GM12878 (cell line): Measurements from ENCODE around the gene ANTKMT. TPM values are rescaled to one million over a fixed set of nuclear protein-coding genes. Genes with fewer than 3 reads are reported as not detected.

Experiments used
- ATAC-seq: fragments of 200-7000 bp; cut with Tn5 transposase; 3 replicates; pipeline ENCODE4 v1.9.1; 2020; ENCODE audit warnings: mild to moderate bottlenecking, moderate library complexity
- BruUV-seq: library from RNA; stranded (reverse); fragments of 400-500 nt; replicated peaks from 2 replicates; lab custom pipeline; 2021; lab: Mats Ljungman, UMichigan
- CTCF ChIA-PET: fragments of 300-600 bp; sonication (Branson Sonifier 250); formaldehyde crosslinking; extraction: SDS; loops from one replicate; lab custom pipeline; 2021; ENCODE audit warnings: inconsistent platforms; lab: Yijun Ruan, JAX
- POLR2A ChIA-PET: fragments of 350-600 bp; formaldehyde crosslinking; extraction: SDS; loops from one replicate; lab custom pipeline; 2021; ENCODE audit warnings: inconsistent platforms; lab: Charles Lee
- RAD21 ChIA-PET: fragments of 300-600 bp; sonication (Branson Sonifier 250); formaldehyde crosslinking; loops from one replicate; lab custom pipeline; 2023; ENCODE audit warnings: antibody characterized with exemption; ENCODE audit not compliant: unreplicated experiment; lab: Charles Lee
- SMC1A ChIA-PET: fragments of 300-600 bp; sonication (Branson Sonifier 250); formaldehyde crosslinking; loops from one replicate; lab custom pipeline; 2023; ENCODE audit not compliant: unreplicated experiment, uncharacterized antibody; lab: Charles Lee
- DNase-seq: peaks from one replicate; pipeline ENCODE4 v3.0.0-alpha.2; 2011; ENCODE audit warnings: low read depth, low spot score
- FAIRE-seq: peaks from 3 replicates; lab custom pipeline; 2011; peaks lifted over from hg19 to GRCh38; lab: Jason Lieb, UNC
- H2AFZ ChIP-seq: 2 replicates; pipeline ENCODE4 v1.6.0; 2011; ENCODE audit warnings: low read depth, low read length, control low read depth; ENCODE audit not compliant: control insufficient read depth
- H3K27ac ChIP-seq: 2 replicates; pipeline ENCODE4 v1.5.1; 2011; ENCODE audit warnings: control low read depth; ENCODE audit not compliant: control insufficient read depth, insufficient read depth
- H3K27me3 ChIP-seq, 2 experiments: replicated peaks in 1 of 2; 2 replicates each; pipeline versions ENCODE4 v1.6.0 to v1.6.1; 2011; ENCODE audit warnings: low read length in 1 of 2; ENCODE audit not compliant: control insufficient read depth in 2 of 2, insufficient read depth in 2 of 2
- H3K36me3 ChIP-seq, 2 experiments: 2 replicates each; pipeline ENCODE4 v1.5.1; 2011; ENCODE audit warnings: low read length in 1 of 2; ENCODE audit not compliant: control insufficient read depth in 2 of 2, insufficient read depth in 2 of 2
- H3K4me1 ChIP-seq: 2 replicates; pipeline ENCODE4 v1.6.1; 2011; ENCODE audit warnings: mild to moderate bottlenecking, low read length, moderate library complexity, mixed read lengths; ENCODE audit not compliant: control insufficient read depth, insufficient read depth
- H3K4me2 ChIP-seq: 2 replicates; pipeline ENCODE4 v1.6.0; 2011; ENCODE audit warnings: control low read depth; ENCODE audit not compliant: control insufficient read depth, insufficient read depth
- H3K4me3 ChIP-seq: fragments of 200-600 bp; sonication (generic); 2 replicates; pipeline ENCODE4 v1.5.1; 2016
- H3K79me2 ChIP-seq: 2 replicates; pipeline ENCODE4 v1.6.0; 2011; ENCODE audit warnings: low read length; ENCODE audit not compliant: control insufficient read depth, insufficient read depth
- H3K9ac ChIP-seq: 2 replicates; pipeline ENCODE4 v1.8.0; 2011; ENCODE audit warnings: low read length, control low read depth, mixed read lengths; ENCODE audit not compliant: control insufficient read depth, insufficient read depth
- H3K9me3 ChIP-seq: replicated peaks from 3 replicates; pipeline ENCODE4 v1.5.1; 2011; ENCODE audit warnings: mild to moderate bottlenecking, low read length; ENCODE audit not compliant: control insufficient read depth, insufficient read depth
- H4K20me1 ChIP-seq: 2 replicates; pipeline ENCODE4 v1.6.0; 2011; ENCODE audit not compliant: control insufficient read depth, insufficient read depth
- ATF7 ChIP-seq: fragments of 450-650 bp; IDR thresholded peaks from 2 replicates; pipeline ENCODE4 v1.6.1; 2016; ENCODE audit warnings: low read depth, mild to moderate bottlenecking
- BMI1 ChIP-seq: fragments of 450-650 bp; IDR thresholded peaks from 2 replicates; pipeline ENCODE4 v1.6.1; 2016; ENCODE audit warnings: mild to moderate bottlenecking, moderate library complexity, borderline replicate concordance
- CBFB ChIP-seq: IDR thresholded peaks from 2 replicates; pipeline ENCODE4 v1.6.1; 2016; ENCODE audit warnings: antibody characterized with exemption, low read depth
- EGR1 ChIP-seq, 2 experiments: IDR thresholded peaks; 1 replicate in 1 of 2; 2 replicates in 1 of 2; pipeline ENCODE4 v1.6.1; 2011 to 2012; ENCODE audit warnings: low read depth in 2 of 2, low read length in 2 of 2, borderline replicate concordance in 1 of 2, mild to moderate bottlenecking in 1 of 2, moderate library complexity in 1 of 2
- POLR2AphosphoS5 ChIP-seq: IDR thresholded peaks from 2 replicates; pipeline ENCODE4 v1.6.1; 2011; ENCODE audit warnings: mild to moderate bottlenecking, low read length, inconsistent platforms
- SIN3A ChIP-seq: IDR thresholded peaks from 2 replicates; pipeline ENCODE4 v1.6.1; 2012; ENCODE audit warnings: low read depth, low read length, improper control_type of control experiment
- WGBS: methylation state at CpG from one replicate; pipeline ENCODE4 v1.1.6; 2016; ENCODE audit warnings: low lambda C conversion rate; ENCODE audit not compliant: insufficient replicate concordance, insufficient coverage; ENCODE audit errors: missing lambda C conversion rate; 5-methylcytosine and 5-hydroxymethylcytosine counted together
- in situ Hi-C: fragments of 300-500 bp; cut with MboI; formaldehyde crosslinking; loops from 9 replicates; pipeline ENCODE4 v1.14.3; 2018; ENCODE audit warnings: mixed read lengths
- intact Hi-C: fragments of 100-400 bp; cut with micrococcal nuclease; formaldehyde crosslinking; loops from one replicate; pipeline ENCODE4 v1.14.2; 2022; ENCODE audit not compliant: unreplicated experiment
- polyA plus RNA-seq, 11 experiments: library from polyadenylated mRNA; depleted of rRNA in 4 of 11; unstranded in 6 of 11; stranded (reverse) in 5 of 11; fragments of >200 nt; fragmentation: Nextera tagmentation in 4 of 11; fragmentation: Illumina TruSeq in 1 of 11; extraction: Ambion mirVana in 4 of 11; extraction: Trizol in 1 of 11; gene quantifications; 1 replicate in 1 of 11; 2 replicates in 10 of 11; pipeline versions ENCODE4 v1.2.1 to v1.2.3, GENCODE V29; 2011 to 2016; ENCODE audit warnings: inconsistent platforms in 2 of 11, missing spikeins in 2 of 11, low read depth in 1 of 11
- total RNA-seq, 4 experiments: library from RNA; depleted of rRNA in 3 of 4; stranded (reverse); fragments of >200 nt in 3 of 4; fragmentation: Illumina TruSeq in 1 of 4; extraction: Trizol in 1 of 4; gene quantifications; 2 replicates each; pipeline versions ENCODE4 v1.2.1 to v1.2.3, GENCODE V29; 2013 to 2021
- TF ChIP-seq, protein P1 (sequence below): fragments of 450-650 bp; IDR thresholded peaks from 2 replicates; pipeline ENCODE4 v1.6.1; 2016; ENCODE audit warnings: mild to moderate bottlenecking, moderate library complexity, borderline replicate concordance

Gene ANTKMT
- total and polyA plus RNA-seq, 10 of the 15 experiments (the other 5 are each of a cell fraction or from before 2014, with no cell fraction given), result 0.58 to 60.5 (median 25.8) TPM

DNA sequence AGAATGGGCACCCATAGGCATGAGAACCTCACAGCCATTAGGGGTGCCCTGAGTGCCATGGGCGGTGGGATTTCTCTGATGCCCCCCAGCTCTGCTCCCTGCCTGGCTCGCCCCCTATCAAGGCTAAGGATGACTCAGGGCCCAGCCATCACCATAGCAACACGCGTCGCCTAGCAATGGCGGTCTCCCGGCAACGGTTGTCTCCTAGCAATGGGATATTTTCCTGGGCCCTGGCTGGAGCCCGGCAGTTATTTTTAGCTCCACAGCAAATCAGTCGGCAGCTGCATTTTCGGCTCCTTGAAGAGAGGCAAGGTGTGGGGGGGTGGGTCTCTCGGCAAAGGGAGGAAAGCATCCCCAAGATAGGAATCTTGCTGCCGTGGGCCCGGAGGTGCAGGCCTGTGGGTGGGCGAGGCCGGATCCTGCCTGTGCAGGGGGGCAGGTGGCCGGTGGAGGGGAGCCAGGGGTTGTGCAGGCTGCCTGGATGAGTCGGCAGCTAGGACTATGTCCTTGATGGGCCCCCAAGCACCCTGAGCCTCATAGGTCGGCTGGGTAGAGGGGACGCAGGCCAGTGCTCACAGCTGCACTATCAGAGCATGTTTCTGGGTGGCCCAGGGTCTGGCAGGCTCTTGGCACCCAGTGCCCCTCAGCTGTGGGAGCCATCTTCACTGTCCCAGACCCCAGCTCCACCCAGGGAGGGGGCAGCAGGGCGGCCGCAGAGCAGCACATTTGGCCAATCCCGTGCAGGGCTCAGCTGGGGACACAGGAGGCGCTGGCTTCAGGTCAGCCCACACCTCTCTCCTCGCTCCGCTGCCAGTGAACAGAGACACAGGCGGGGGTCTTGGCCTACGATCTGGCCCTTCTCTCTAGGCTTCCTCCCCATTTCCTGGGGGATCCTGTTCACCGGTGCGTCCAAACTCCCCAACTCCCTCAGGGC, 11.1 kb upstream of the ANTKMT start:
- Histone ChIP-seq H3K4me3 (no peak overlapping the region), H4K20me1 (no peaks in the 10 kb centered on the region), H3K4me1 (no peaks in the 10 kb centered on the region), H3K79me2 (no peaks in the 10 kb centered on the region), H3K36me3 (no peaks in the 10 kb centered on the region), H3K9ac (no peak overlapping the region), H2AFZ (no peak overlapping the region), H3K4me2 (no peak overlapping the region), H3K27ac (no peak overlapping the region), H3K9me3 (no peaks in the 10 kb centered on the region), H3K27me3 (no peaks in the 10 kb centered on the region; a peak in 2 of 4 replicates)
- FAIRE-seq, result no peak
- no peak for ATAC-seq
- TF ChIP-seq, protein P1, sequence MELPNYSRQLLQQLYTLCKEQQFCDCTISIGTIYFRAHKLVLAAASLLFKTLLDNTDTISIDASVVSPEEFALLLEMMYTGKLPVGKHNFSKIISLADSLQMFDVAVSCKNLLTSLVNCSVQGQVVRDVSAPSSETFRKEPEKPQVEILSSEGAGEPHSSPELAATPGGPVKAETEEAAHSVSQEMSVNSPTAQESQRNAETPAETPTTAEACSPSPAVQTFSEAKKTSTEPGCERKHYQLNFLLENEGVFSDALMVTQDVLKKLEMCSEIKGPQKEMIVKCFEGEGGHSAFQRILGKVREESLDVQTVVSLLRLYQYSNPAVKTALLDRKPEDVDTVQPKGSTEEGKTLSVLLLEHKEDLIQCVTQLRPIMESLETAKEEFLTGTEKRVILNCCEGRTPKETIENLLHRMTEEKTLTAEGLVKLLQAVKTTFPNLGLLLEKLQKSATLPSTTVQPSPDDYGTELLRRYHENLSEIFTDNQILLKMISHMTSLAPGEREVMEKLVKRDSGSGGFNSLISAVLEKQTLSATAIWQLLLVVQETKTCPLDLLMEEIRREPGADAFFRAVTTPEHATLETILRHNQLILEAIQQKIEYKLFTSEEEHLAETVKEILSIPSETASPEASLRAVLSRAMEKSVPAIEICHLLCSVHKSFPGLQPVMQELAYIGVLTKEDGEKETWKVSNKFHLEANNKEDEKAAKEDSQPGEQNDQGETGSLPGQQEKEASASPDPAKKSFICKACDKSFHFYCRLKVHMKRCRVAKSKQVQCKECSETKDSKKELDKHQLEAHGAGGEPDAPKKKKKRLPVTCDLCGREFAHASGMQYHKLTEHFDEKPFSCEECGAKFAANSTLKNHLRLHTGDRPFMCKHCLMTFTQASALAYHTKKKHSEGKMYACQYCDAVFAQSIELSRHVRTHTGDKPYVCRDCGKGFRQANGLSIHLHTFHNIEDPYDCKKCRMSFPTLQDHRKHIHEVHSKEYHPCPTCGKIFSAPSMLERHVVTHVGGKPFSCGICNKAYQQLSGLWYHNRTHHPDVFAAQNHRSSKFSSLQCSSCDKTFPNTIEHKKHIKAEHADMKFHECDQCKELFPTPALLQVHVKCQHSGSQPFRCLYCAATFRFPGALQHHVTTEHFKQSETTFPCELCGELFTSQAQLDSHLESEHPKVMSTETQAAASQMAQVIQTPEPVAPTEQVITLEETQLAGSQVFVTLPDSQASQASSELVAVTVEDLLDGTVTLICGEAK, result peak; percentile 43
- TF ChIP-seq BMI1 (peak; percentile 84), CBFB (no peak), EGR1 (IDR thresholded peaks at IDR 0.05; ENCODE audit: borderline replicate concordance in 1 of 2, low read depth in 2 of 2, low read length in 2 of 2) (no peak), POLR2AphosphoS5 (no peak), ATF7 (no peak), SIN3A (no peak)
- no TSS peak for BruUV-seq
- ChIA-PET POLR2A (no interaction called here), RAD21 (interaction anchor here (0.5 kb wide), 1 partner anchor 316 kb away, joined by 4 read pairs; no protein-coding TSS in a partner anchor), CTCF (interaction anchor here (1.0 to 1.3 kb wide), 3 partner anchors 14 to 75 kb away, joined by 4 to 5 read pairs (median 5); no protein-coding TSS in a partner anchor), SMC1A (no interaction called here)
- in situ Hi-C loops, result loop anchor here (5.0 kb wide), 1 partner anchor 77 kb away; the partner anchor contains the start of genes CHTF18 and RPUSD1
- WGBS, result 30% methylated on average over 30 of the region's 30 CpGs
- intact Hi-C loops, result loop anchor here (2.0 kb wide), 1 partner anchor 393 kb away; no protein-coding TSS in a partner anchor
- DNase-seq, result no peak
